PFSK-1 (cell line): ENCODE results near the gene STH.

Experiments used
- POLR2AphosphoS5 ChIP-seq: IDR thresholded peaks from 2 replicates; pipeline ENCODE4 v1.6.1; 2012; ENCODE audit warnings: low read depth, mild to moderate bottlenecking, control low read depth, low read length, moderate library complexity
- REST ChIP-seq, 2 experiments: IDR thresholded peaks; 2 replicates each; pipeline versions ENCODE4 v1.6.1 to v1.8.0; 2011 to 2012; ENCODE audit warnings: low read depth in 2 of 2, low read length in 2 of 2, control low read depth in 1 of 2, inconsistent platforms in 1 of 2, mild to moderate bottlenecking in 1 of 2, moderate library complexity in 1 of 2; ENCODE audit not compliant: insufficient read depth in 1 of 2
- TAF1 ChIP-seq: IDR thresholded peaks from 2 replicates; pipeline ENCODE4 v1.6.1; 2012; ENCODE audit warnings: low read length, control low read depth, borderline replicate concordance; ENCODE audit not compliant: insufficient read depth

- TF ChIP-seq POLR2AphosphoS5 (no peak), REST (IDR thresholded peaks at IDR 0.05; ENCODE audit: insufficient read depth in 1 of 2, low read depth in 2 of 2, low read length in 2 of 2) (no peak), TAF1 (no peak)
Observed at GRCh38 chr17:45975640-45976295, 23.3 kb upstream of the STH start.
